WERI-Rb-1 (cell line): ENCODE measurements around the gene PPP1R13B.

Experiments
- DNase-seq: peaks from one replicate; pipeline ENCODE4 v3.0.0-alpha.2; 2020
- H3K27ac ChIP-seq: fragments of 250-450 bp; sonication (Bioruptor Pico); 2 replicates; pipeline ENCODE4 v1.5.1; 2020; ENCODE audit warnings: mild to moderate bottlenecking, moderate library complexity
- H3K27me3 ChIP-seq: fragments of 250-450 bp; sonication (Bioruptor Pico); 2 replicates; pipeline ENCODE4 v1.5.1; 2021; ENCODE audit warnings: mild to moderate bottlenecking, low read depth, moderate library complexity; ENCODE audit not compliant: insufficient read depth, severe bottlenecking
- H3K36me3 ChIP-seq: fragments of 250-450 bp; sonication (Bioruptor Pico); 2 replicates; pipeline ENCODE4 v1.5.1; 2020; ENCODE audit warnings: mild to moderate bottlenecking, moderate library complexity
- H3K4me3 ChIP-seq: 2 replicates; pipeline ENCODE4 v1.5.1; 2011; ENCODE audit warnings: low read depth, mild to moderate bottlenecking, control low read depth, low read length
- H3K9me3 ChIP-seq: fragments of 250-450 bp; sonication (Bioruptor Pico); 2 replicates; pipeline ENCODE4 v1.5.1; 2021; ENCODE audit warnings: mild to moderate bottlenecking, moderate library complexity; ENCODE audit not compliant: severe bottlenecking
- TF ChIP-seq, protein P1 (sequence below): IDR thresholded peaks from 2 replicates; pipeline ENCODE4 v1.5.1; 2011; ENCODE audit warnings: low read depth, mild to moderate bottlenecking, control low read depth, inconsistent platforms, low read length

PPP1R13B gene

DNA sequence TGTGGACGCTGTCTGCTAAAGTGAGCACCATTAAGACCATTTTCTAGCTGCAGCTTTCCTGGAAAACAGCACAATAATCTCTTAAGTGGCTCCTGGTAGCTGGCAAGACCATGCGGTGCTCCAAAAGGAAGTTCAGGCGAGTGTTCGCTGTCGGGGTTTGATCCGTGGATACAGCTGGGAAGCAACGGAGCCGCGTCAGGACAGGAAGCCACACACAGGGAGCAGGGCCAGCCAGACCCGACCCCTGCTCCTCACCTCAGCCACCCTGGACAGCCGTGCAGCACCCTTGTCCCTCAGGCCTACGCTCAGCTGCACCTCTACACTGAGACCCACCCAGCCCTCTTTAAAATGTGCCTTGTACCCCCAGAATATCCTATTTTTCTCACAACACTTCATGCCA, 112.4 kb downstream of the PPP1R13B start:
- Histone ChIP-seq H3K9me3 (no peaks in the 10 kb centered on the region), H3K4me3 (no peak overlapping the region), H3K27me3 (no peaks in the 10 kb centered on the region), H3K36me3 (peaks cover 44% of the 10 kb centered on the region), H3K27ac (peak overlapping the region; percentile 36)
- TF ChIP-seq, protein P1, sequence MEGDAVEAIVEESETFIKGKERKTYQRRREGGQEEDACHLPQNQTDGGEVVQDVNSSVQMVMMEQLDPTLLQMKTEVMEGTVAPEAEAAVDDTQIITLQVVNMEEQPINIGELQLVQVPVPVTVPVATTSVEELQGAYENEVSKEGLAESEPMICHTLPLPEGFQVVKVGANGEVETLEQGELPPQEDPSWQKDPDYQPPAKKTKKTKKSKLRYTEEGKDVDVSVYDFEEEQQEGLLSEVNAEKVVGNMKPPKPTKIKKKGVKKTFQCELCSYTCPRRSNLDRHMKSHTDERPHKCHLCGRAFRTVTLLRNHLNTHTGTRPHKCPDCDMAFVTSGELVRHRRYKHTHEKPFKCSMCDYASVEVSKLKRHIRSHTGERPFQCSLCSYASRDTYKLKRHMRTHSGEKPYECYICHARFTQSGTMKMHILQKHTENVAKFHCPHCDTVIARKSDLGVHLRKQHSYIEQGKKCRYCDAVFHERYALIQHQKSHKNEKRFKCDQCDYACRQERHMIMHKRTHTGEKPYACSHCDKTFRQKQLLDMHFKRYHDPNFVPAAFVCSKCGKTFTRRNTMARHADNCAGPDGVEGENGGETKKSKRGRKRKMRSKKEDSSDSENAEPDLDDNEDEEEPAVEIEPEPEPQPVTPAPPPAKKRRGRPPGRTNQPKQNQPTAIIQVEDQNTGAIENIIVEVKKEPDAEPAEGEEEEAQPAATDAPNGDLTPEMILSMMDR, result no peak
- peak; percentile 41 for DNase-seq

DNA sequence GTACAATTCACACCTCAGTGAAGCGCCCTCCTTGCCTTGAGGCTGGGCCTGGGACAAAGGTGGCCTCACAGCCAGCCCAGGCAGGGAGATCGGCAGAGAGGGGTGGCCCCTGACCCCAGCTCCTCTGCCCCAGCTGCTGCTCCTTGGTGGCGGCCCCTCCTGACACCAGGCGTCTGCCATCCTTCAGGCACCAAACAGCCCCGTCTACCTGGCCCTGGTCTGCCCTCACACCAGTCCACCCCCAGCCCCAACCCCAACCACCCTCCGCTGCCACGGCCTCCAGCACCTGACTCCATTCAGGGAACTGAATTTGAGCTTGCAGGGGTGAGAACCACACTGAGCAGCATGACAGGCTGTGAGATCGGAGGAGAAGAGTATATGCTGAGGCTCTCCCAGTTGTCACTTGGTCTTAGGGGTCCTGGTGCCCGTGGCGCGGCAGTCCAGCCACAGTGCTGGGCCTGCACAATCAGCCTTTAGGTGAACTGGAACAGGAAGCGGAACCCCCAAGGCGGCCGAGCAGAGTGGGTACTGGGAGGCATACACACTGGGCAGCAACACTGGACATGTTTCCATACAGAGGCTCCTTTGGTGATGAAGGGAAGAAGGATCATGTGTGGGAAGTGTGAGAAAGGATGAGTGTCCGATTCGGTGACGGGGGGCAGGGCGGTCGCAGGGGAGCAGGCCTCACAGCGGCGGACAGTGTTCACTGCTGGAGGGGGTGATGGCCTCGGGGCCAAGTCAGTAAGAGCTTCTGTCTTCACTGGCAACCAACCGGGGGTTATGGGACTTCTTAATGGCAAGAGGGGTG, 113.1 kb downstream of the PPP1R13B start:
- Histone ChIP-seq H3K36me3 (peaks cover 48% of the 10 kb centered on the region), H3K27me3 (no peaks in the 10 kb centered on the region), H3K9me3 (no peaks in the 10 kb centered on the region), H3K4me3 (no peak overlapping the region), H3K27ac (no peak overlapping the region)
- TF ChIP-seq, protein P1, result no peak
- no peak for DNase-seq

DNA sequence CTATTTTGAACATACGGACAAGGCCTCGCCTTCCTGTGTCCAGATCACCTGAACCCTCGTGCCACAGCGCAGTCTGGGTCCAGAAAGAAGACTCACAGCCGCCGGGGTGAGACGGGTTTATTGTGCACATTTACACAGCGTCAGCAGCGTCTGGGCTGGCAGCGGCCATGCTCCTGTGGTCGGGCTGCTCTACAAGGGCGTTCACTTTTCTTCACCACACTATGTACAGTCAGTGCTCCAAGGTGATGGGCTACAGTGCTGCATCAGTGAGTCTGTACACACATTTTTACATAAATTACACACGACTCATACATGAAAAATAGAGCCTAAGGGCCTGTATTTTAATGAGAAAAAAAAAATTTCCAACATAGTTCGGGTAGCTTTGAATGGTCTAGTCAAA, 113.7 kb downstream of the PPP1R13B start:
- no peaks in the 10 kb centered on the region for H3K27me3 ChIP-seq
- no peaks in the 10 kb centered on the region for H3K9me3 ChIP-seq
- TF ChIP-seq, protein P1, result no peak
- DNase-seq, result no peak
- H3K36me3 ChIP-seq, result peaks cover 51% of the 10 kb centered on the region
- no peak overlapping the region for H3K4me3 ChIP-seq
- H3K27ac ChIP-seq, result no peak overlapping the region

DNA sequence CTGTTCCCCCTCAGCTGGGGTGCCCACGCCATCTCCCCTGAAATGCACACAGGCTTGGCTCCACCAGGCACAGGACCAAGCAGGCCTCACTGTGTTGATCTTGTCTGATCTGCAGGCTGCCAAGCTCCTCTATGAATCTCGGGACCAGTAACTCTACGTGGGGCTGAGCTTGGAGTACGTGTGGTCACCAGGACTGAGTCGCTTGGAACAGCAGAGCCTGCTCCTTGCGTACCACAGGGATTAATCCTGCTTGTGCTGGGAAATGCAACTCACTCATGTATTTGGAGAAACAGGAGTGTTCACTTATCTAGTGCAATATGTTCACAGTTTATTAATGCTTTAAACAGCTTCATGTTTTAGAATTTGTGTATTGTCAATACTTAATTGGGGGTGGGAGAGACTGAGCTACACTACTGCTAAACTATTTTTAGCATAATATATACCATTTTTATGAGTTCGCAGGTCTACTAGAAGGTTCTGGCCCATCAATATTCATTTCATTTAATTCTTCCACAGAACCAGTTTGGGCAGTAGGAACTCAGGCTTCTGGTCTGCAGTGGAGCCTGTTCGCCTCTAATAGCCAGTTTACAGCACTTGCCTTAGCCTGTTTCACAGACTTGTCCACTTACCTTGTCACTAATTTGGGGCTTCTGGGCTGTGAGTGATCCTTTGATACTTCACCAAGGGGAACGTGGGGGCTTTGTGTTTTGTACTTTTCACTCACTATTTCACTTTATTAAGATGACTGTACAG, 114.3 kb downstream of the PPP1R13B start:
- H3K27ac ChIP-seq, result no peak overlapping the region
- no peaks in the 10 kb centered on the region for H3K9me3 ChIP-seq
- no peaks in the 10 kb centered on the region for H3K27me3 ChIP-seq
- H3K36me3 ChIP-seq, result peaks cover 49% of the 10 kb centered on the region
- no peak overlapping the region for H3K4me3 ChIP-seq
- TF ChIP-seq, protein P1, result no peak
- no peak for DNase-seq

DNA sequence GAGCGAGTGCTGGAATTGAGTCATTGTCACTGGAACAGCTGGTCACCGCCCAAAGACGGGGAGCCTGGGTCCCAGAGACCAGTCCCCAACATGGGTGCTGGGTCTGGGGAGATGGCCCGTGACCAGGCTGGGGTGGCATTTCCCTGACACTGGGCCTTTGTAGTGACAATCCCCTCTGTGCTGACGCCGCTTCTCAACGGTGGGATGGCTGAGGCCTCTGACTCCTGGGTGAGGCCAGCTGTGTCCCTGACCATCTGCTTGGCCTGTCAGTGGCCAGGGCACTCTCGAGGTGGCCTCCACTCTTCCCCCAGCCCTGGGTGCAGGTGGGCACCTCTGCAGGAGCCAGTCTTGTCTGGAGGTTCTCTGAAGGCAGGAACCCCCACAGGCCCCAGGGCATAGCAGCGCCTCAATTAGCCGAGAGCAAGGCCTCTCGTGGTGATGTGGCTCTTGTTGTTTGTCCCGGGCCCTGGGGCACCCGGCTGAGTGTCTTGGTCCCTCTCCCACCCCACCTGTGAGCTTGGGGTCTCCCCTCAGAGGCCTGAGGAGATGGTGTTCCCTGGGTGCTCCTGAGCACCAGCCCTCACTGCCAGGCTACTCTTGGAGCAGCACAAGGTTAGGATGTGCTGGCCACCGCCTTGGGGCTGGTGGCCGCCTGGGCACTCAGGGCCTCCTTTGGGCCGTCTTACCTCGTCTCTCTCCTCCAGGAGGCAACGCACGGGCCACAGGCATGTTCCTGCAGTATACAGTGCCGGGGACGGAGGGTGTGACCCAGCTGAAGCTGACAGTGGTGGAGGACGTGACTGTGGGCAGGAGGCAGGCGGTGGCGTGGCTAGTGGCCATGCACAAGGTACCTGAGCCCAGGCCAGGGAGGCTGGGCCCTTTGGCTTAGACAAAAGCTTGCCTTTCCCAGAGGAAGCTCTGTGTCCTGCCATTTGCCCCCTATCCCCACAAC, 115.2 kb downstream of the PPP1R13B start:
- no peaks in the 10 kb centered on the region for H3K9me3 ChIP-seq
- no peak for DNase-seq
- H3K36me3 ChIP-seq, result peaks cover 45% of the 10 kb centered on the region
- TF ChIP-seq, protein P1, result no peak
- no peaks in the 10 kb centered on the region for H3K27me3 ChIP-seq
- H3K4me3 ChIP-seq, result no peak overlapping the region
- no peak overlapping the region for H3K27ac ChIP-seq
